H4 (cell line): ENCODE data around the gene EREG. TPM values are rescaled to one million over a fixed set of nuclear protein-coding genes. Genes with fewer than 3 reads are reported as not detected.
A peak's percentile ranks its signal among the peaks of the same experiment; 100 is the strongest.
"Not testable (repeated sequence)": the region's sequence is repeated elsewhere in the genome, so short reads cannot be mapped to it uniquely, and the experiment has no call there.

Experiments used
- DNase-seq: peaks from one replicate; pipeline ENCODE4 v3.0.0-alpha.2; 2015; ENCODE audit warnings: low spot score
- total RNA-seq: library from RNA; depleted of rRNA; stranded (reverse); fragments of >200 nt; shearing (Covaris generic); gene quantifications from 2 replicates; pipeline ENCODE4 v1.2.3, GENCODE V29; 2014

EREG gene
- total RNA-seq, 1 experiment from 2014 or later: not detected

DNA sequence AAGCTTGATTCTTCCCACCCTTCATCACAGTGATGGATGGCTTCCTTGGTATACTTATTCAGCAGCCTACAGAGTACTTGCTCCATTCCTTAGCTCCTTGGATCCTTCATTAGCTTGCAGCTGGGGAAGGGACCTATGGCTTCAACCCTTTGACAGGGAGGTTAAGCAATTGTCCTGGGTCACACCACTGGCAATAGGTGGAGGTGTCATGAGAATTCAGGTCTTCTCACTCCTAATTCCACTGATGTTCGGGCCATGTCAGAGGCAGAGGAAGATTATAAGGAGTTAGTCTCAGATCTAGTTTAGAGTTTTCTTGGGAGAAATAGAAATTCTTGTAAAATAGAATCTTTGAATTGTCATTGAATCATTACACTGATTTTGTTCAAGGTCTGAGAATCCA, 24.5 kb downstream of the EREG start:
- no peak for DNase-seq

DNA sequence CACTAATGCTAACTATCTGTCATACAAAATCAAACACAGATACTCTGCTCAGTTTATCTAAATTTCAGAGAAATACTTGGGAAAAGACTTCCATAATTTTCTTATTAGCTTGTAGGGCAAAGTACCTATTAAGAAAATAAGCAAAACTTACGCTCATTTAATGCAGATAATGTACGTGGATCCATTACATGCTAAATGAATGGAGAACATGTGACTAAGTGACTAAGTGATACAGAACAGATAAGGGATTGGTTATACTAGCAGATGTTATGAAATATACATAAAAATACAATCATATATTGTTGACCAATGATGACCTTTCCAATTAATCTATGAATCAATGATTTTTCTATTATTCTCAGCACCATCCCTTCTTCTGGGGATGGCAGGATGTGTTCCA, 25.7 kb downstream of the EREG start:
- no peak for DNase-seq

DNA sequence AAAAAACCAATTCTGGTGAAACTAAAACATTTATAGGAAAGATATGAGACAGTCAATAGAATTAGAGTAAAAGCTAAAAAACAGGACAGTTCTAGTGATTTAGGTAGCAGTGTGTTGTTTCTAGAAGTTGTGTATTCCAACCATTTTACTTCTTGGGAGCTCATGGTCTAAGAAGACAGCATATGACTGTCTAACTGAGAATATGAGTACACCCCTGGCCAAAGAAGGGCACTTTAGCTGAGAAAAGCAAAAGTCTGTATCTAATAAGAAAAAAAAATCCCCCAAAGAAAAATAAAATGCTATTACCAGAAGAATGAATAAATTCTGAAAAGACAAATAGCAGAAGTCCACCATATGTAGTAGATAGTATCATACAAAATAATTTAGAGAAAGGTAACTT, 26.4 kb downstream of the EREG start:
- DNase-seq: no peak

DNA sequence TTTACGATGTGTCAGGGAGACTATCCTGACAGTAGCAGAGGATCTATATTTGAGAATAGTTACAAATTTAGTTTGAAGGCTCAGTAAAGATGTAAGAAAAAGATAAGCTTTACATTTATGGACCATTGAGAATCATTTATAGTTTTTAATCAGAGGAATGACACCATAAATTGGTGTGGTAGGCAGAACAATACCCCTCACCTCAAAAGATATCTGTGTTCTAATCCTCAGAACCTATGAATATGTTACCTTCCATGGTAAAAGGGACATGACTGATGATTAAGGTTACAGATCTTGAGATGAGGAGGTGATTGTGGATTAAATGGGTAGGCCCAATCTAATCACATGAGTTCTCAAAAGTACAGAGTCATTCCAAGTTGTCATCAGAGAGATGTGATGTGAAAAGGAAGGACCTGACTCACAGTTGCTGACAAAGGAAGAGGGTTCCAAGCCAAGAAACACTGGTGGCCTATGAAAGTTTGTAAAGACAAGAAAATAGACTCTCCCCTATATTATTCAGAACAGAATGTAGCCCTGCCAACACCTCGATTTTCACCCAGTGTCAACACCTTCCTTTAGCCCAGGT, 27.0 kb downstream of the EREG start:
- no peak for DNase-seq

DNA sequence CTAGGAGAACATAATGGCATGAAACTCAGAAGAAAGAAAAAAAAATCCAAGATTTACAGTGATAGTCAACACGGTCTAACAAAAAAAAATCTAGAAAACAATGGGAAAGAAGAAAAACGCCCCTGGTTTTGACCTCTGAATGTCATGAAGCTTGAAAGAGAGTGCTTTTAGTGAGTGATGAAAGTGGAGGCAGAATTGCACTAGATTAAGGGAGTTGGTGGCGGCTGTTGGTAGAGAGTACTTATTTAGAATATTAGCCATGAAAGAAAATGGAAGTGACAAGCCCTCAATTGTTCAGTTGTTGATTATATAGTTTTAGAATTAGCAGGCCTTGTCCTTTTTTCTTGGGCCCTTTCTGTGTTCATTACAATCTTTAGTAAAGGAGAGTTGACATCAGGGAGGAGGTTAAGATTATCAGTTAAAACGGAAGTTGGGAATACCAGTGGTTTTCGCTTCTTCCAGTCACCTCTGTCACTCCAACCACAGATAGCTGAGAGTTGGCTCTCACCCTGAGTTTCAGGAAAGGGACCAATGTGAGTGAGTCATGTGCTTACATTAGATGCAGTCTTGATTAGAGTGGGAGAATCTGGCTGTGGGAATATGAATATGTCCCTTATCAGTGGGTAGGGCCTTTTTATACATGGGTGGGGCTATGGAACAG, 29.7 kb downstream of the EREG start:
- DNase-seq: peak; percentile 78

DNA sequence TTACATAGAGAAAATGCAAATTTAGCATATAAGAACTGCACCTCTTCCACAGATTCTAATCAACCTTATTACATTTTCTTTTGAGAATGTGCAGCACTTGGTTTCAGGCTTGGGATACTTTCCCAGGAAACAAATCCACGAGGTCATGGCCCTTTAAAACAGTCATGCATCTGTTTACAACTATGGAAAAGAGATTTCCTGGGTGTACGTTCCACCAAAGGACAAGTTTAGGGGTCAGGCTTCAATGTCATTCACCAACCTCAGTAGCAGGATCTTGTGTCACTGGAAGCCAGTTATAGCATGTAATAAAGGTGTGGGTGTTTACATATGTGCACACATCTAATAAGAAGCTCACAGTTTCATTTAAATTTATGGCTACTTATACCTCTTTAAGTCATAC, 30.7 kb downstream of the EREG start:
- no peak for DNase-seq

DNA sequence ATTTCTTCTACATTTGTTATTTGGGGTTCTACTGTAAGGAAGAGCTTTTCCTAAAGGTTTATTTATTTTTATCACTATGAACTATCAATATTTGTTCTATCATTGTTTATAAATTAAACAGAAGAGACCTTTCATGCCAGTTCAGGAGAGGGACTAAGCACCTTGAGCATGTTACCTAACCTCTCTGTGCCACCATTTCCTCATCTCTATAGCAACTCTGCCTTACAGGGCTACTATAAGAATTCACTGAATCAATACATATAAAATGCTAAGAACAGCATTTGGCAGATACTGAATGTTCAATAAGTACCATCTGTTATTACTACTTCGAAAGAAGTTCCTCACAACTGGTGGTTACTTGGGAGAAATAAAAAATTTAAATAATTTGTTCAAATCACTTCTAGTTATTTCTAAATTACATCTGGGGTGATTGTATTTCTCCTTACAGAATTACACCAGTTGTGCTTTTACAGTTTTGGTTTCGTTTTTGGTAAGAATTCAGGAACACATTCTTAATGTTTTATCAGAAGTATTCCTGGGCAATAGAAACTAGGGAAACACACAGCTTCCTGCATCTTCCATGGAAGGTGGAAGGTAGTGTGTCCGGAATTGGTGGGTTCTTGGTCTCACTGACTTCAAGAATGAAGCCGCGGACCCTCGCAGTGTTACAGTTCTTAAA, 32.9 kb downstream of the EREG start:
- peak; percentile 13 for DNase-seq

DNA sequence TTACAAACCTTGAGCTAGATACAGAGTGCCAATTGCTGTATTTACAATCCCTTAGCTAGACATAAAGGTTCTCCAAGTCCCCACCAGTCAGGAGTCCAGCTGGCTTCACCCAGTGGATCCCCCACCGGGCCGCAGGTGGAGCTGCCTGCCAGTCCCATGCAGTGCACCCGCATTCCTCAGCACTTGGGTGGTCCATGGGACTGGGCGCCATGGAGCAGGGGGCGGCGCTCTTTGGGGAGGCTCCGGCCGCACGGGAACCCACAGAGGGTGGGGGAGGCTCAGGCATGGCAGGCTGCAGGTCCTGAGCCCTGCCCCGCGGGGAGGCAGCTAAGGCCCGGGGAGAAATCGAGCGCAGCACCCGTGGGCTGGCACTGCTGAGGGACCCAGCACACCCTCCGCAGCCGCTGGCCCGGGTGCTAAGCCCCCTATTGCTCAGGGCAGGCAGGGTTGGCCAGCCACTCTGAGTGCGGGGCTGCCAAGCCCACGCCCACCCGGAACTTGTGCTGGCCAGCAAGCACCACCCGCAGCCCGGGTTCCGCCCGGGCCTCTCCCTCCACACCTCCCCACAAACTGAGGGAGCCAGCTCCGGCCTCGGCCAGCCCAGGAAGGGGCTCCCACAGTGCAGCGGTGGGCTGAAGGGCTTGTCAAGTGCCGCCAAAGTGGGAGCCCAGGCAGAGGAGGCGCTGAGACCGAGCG, 34.1 kb downstream of the EREG start:
- not testable (repeated sequence) for DNase-seq

DNA sequence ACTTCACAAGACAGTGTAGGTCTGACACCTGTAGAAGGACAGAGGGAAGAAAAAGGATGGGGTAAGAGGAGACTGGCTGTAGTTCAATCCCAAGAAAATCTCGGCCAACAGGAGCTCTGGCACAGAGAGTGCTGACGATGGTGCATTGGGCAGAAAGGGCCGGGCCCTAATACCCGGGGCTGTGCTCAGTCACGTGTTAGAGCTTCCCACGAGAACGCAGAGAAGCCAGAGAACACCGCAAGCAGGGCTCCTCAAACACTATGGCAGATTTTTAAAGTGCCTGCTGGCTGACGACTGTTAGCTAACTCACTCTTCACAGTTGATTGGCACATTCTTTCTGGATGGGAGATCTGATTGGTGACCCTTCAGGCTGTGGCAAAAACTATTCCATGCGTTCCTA, 35.5 kb downstream of the EREG start:
- no peak for DNase-seq

DNA sequence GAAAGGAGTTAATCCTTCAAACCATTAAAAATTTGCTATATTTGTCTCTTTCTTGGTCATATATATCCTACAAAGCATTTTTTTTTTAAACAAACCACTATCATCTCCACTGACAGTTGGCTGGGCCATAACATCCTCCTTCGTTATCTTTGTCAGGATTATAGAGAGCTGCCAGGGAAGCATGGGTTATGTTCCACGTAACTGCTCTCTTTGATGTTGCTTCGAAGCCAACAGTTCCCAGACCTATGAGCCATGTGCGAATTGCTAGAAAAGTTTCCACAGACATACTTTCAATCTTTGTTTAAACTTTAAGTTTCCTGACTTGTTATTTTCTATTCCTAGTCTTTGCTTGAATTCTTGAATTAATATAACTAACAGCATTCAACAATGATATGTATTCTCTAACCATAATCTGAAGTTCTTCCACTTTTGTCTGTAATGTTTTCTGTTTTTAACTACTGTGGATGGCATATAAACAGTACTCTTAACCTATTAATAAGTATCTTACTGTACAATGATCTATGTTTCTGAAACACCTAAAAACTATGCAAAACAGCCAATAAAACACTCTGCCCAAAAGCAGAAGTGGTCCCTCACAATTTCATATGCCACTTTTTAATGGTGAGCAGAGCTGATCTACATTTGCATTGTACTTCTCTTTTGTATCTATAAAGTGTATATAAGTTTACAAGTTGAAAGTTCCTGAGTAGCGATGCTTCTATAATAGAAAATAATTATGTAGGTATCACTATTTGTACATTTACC, 37.9 kb downstream of the EREG start:
- DNase-seq: no peak

DNA sequence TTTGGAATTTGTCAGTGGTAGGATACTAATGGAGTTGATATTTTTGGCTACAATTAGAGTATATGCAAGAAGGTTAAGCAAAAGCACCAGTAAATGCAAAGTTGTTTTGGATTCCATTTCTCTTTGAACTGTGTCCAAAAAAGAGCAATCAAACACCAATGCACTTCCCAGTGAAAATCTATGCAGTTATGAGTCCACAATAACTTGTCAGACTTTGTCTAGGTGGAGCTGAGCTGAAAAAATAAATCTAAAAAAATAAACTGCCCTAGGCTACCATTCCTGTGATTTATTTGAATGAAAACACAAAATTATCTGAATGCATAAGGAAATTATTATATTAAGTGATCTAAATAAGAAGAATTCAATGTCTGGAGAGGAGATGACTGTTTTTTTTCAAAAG, 42.9 kb downstream of the EREG start:
- no peak for DNase-seq

DNA sequence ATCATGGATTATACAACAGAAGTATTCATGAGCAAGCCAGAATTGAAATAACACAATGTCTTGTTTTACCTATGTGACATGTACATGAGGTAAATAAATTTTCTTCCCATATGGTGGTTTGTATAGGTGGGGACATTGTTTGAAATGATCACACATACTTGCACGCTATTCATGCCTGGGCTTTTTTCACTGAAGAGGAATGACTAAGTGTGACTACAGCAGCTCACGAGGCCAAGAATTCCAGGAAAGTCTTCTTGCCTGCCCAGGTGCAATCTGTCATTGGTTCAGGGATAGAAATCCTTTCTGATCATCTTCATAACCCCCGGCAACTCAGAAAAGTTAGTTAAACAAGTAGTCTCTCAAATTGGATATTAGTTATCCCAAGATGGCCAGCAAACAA, 43.7 kb downstream of the EREG start:
- DNase-seq: no peak

DNA sequence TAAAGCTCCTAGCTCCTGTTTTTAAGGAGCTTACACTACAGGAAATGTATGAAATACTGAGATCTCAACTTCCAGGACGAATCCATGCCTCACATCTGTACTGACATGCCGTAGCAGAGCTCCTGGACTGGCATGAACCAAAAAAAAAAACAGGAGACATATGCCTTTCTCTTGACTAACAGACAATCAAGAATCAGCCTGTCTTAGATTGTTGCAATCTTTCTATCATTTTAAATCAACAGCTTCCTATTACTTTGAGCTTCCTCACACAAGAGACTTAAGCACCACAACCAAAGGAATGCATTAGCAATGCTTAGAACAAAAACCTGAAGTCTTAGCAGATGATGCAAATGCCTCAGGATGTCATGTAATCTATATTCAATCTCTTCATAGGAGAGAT, 45.3 kb downstream of the EREG start:
- no peak for DNase-seq

DNA sequence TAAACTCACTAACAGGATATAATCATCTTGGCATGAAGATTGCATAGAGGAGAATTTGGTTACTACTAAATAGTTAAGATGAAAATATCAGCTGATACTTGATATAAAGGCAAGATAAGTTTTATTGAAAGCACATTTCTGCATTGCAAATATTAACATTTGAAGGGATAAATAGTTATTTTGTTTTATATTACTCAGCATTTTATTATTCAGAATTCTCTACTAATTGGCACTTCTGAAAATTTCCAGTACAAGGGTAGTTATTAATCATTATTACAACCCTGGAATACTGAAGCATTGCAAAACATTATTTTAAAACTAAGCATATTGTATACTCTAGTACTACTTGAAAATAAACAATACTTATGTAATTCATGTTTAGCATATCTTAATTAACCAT, 47.3 kb downstream of the EREG start:
- no peak for DNase-seq

DNA sequence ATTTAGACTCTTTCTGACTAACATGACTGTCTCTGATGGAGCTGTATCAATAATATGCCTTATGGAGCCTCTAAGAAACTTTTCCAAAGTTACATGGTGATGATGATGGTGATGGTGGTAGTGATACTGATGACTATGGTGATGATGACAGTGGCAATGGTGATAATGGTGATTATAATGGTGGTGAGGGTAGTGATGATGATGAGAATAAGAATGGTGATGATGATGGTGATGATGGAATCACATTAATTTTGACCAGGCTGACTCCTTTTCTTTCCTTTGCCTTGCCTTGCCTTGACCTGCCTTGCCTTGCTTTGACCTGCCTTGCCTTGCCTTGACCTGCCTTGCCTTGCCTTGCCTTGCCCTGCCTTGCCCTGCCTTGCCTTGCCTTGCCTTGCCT, 48.3 kb downstream of the EREG start:
- no peak for DNase-seq

DNA sequence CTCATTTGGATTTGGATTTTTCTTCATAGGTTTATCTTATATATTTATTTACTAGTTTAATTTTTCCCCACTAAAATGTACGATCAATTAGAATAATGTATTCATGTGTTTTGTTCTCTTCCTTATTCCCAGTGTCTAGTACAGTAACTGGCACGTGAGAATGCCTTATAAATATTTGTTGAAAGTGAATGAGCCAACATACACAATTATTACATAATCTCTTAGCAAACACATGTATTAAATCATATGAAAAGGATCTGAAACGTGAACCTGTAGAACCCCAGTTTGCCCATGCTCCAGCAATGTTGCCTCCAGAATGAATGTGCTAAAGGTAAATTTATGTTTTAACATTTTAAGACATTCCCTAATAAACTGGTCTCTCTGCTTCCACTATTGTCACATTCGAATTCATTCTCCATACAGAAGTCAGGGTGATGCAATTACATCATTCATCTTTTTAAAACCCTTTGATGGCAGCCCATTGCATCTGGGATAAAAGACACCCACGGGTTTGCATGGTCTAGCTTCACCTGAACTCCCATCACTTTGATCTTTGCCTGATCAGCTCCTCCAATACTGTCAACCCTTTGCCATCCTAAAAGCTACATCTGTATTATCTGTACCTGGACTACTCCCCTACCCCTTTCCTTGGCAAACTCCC, 49.3 kb downstream of the EREG start:
- no peak for DNase-seq

DNA sequence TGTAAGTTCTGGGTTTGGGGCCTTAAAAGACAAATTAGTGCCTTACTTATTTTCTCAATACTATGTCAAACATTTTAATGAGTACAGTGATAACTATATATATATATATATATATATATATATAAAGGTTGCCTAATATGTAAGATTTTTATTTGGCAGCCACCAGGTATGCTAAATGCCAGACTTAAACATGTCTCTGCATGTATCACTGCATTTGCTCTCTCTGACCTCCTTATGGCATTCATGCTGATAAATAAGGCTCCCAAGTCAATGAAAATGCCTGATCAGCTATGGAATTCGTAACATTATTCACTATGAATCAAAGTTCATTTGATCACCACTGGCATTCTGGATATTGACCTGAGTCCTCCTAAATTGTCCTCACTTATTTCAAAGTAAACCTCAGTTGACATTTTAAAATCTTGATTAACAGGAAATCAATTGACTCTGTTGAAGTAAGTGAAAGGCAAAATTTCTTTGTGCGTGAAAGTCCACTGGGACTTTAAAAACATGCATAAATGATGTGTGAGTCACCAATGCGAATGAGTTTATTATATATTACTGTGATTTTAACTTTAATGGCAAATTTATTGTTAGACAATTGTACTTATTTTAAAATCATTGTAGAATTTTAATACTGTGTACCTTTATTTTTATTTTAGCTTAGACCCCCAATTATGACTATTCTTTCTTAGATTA, 50.8 kb downstream of the EREG start:
- no peak for DNase-seq

DNA sequence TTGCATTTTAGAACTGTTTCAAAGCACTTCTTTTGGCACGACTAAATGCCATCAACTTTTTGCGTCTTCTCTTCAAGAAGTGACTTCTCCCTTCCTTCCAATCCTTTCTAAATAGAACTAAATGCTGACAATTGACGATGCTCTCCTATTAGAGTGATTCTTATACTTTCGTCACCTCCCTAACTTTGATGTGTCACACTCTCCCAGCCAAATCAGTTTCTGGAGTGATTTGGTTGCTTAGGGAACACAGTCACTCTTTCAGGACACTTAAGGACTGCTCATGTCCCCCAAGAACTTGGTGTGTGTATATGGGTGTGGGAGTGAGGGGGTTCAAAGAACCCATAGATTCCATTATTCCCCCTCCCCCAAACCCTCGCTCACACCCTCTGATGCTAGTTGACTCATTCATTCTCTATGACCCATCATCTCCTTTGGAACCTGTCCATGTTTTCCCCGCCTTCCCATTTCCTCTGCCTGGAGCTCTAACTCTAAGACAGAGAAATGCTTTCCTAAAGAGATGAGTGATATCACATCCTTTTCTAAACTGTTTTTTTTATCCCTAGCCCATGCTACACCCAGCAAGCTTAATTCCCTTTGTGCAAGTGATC, 53.2 kb downstream of the EREG start:
- peak; percentile 48 for DNase-seq

DNA sequence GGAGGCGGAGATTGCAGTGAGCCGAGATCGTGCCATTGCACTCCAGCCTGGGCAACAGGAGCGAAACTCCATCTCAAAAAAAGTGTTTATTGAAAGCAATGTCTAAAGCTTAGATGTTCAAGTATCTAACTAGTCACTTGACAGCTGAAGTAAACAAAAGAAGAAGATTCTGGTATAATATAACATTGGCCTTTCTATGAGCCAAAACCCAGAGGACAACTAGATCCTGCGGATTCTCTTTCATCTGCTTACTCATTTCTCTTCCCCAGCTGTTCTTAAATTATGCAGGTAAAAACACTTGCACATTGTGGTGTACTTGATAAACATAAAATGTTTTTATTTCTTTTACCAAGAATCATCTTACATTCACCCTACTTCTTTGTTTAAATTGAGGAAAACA, 55.9 kb downstream of the EREG start:
- DNase-seq: no peak

DNA sequence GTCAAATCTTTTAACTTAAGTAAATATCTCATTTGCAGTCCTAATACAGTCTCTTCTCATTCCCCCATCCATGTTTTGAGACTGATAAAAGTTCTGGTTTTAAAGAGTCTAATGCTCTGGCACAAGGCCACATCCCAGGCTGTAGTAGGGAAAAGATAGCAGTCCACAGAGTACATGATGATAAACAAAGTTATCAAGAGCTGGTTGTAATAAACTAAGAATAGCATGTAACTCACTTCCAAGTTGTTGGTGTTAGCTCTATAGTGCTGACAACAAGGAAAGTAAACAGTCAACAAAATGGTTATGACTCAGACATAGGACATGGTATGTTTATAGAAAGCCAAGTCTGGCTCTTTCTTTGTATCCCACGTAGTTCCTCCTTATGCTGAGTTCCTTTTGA, 58.2 kb downstream of the EREG start:
- peak; percentile 75 for DNase-seq

DNA sequence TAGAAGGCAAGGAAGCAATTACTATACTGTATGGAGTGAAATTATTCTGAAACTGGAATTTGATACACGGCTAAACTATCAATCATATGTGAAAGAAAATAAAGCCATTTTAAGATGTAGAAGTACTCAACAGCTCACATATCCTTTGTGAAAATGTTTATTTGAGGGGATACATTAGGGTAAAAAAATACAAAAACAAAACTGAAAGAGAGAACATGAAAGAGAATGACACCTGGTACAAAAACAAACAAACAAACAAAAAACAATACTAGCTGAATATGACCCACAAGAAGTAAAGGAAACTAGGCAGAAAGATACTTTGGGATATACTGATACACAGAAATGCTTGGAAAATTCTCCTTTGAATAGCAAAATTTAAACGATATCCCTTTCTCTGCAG, 59.2 kb downstream of the EREG start:
- DNase-seq: no peak
